Fibroblast of upper back skin (primary cell): ENCODE results near the gene MAP2K6.
"Not testable (repeated sequence)": the region's sequence is repeated elsewhere in the genome, so short reads cannot be mapped to it uniquely, and the experiment has no call there.

ENCODE experiments used
- DNase-seq: peaks from one replicate; pipeline ENCODE4 v3.0.0-alpha.2; 2013

MAP2K6 gene

DNA sequence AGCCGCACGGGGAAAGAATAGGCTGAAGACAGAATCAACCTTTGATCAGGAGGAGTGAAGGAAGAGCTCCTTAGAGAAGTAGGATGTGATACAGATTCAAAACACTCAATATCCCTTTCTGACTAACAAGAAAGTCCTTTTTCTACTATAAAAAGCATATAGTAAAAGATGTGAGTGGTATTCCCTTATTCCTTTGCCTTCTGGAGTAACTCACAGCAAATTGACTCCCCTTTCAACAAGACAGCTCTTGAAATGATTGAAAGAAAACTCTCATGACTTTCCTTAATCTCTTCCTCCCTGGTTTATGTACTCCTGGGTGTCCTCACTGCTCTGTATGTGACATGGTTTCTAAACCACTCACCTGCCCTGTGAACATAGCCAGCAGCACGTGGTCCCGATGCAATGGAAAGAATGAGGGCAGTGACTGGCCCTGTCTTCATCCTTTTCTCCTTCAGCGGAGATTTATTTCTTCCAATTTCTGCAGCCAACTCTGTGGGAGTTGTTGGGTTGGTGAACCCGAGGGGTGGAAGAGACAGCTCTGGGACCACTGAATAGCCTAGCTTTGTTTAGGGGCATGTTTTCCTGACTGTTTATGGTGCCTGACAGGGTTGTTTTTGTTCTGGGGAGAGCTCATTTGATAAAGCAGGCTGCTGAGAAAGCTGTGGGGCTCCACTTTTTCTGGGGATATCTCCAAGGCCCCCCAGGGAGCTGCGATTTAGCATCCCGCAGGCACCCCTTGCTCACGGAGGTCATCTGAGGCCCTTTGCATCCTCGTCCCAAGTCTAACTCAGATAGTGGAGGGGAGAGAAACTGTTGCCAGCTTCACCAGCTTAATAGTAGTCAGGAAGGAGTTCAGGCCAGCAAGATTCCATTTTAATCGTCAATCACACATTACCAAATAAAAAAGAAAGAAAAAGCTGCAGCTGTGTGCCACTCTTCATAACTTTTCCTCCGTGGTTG is 46.7 kb downstream of the MAP2K6 start:
- DNase-seq = no peak

DNA sequence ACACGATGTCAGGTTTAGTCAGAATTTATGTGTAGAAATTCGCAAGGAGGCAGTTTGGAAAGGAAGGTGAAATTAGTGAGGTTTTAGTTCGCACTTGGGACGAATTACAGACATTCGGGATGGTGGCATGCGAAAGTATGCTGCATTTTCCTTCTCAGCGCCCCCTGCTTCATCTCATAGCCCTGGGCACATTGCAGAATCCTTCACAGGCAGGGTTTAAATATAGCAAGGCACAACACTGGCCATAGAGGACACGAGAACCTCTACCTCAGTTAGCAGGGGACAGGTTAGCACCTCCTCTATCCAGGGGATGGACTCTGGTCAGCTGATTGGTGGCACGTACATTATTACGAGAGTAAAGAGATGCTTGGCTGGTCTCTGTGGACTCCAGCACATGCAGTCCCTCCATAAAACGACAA is 47.5 kb downstream of the MAP2K6 start:
- no peak for DNase-seq

DNA sequence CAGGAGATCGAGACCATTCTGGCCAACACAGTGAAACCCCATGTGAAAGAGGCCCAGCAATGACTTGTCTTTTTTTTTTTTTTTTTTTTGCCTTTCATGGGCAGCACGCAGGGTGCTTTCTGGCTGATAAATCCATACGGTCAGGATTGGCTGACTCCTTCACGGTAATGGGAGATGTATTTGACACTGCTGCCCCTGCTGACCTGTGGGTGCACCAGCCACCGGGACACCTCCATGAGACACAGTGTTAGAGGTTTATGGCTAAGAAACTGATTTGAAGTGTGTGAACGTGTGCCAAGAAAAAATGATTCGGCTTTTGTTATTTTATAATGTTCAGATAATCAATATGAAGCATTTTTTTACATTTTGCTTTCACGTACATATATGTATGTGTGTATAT is 48.4 kb downstream of the MAP2K6 start:
- no peak for DNase-seq

DNA sequence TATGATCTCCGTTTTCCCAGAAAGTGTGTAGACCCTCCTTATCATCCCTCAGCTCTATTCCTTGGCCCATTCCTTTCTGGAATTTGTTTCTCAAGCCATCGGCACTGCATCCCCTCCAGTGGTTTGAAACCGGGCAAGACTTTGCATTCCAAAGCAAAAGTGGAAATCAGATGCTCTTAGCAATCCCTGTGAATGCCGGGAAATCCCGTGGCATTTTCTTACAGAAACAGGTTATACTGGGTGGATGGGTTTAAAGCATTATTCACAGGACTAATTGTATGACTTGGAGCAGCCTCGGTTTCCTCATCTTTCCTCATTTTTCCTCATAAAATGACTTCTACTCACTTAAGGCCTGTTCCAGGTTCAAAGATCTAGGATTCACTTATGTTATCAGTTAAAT is 52.0 kb downstream of the MAP2K6 start:
- DNase-seq = no peak

DNA sequence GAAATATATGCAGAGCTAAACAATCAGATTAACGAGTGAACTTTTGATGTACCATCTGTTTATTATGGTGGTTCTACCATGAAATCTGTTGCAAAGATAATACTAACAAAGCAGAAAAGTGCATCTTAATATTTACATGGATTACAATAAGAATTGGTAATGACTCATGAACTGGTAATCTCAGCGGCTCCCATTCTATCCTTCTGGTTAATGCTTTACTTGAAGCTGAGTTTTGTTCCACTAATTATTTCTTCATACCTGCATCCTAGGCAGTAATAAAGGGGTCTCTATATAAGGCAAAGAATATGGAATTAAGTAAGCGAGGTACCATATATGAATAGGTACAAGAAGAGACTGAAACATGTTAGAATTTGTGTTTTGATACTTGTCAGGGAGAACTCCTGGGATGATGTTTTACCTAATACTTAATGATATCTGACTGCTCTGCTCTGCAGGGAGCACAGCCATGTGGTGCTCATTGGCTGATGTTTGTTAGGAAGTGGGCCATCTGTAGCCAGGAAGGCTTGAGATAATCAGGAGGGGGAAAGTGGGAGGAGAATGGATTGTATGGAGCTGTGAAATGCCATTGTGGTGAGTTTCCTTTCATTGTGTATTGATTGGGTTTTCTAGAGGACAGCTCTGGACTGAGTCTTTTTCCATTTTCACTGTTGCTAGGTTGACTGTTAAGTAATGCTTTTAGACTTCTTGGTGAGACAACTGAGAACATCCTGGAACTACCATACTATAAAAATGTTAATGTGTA is 52.6 kb downstream of the MAP2K6 start:
- peak; percentile 85 for DNase-seq

DNA sequence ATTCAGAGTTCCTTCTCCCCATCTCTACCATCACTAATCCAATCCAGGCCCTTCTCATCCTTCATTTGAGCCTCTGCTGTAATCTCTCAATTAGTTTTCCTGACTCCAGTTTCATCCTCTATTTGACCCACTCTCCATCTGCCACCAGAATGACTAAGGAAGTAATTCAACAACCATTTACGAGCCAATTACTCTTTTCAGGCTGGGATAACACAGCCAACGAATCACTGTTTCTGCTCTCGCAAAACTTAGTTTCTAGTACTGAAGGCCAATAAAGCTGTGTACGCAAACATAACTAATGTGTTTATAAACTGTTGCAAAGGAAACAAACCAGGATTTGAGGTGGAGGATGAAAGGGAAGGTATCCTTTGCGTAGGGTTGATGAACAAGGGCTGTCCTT is 53.7 kb downstream of the MAP2K6 start:
- no peak for DNase-seq

DNA sequence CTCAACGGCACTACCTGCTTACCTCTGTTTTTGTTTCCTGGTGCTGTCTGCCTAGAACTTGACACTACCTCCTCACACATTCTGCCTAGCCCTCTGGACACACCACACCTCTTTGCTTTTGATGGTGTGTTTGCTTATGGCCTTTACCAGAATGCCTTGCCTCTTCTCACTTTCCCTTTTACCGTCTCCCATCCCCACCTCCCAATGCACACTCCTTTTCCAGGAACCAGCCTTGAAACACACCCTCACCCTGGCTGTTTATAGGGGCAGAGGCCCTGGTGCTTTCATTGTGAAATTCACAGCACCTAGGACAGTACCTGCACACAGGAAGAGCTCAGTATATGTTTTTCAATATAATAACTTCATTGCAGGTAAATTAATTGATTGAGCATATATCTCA is 56.2 kb downstream of the MAP2K6 start:
- no peak for DNase-seq

DNA sequence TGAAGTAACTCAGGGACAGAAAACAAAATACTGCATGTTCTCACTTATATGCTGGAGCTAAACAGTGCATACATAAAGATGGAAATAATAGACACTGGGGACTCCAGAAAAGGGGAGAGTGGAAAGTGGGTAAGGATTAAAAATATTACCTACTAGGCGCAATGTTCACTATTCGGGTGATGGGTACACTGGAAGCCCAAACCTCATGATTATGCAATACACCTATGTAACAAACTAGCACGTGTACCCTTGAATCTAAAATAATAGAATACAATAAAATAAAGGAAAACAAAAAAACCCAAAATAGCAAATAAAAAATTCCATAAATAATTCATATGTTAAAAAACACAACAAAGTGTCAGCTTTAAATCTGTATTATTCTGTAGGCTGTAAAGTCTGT is 56.9 kb downstream of the MAP2K6 start:
- no peak for DNase-seq

DNA sequence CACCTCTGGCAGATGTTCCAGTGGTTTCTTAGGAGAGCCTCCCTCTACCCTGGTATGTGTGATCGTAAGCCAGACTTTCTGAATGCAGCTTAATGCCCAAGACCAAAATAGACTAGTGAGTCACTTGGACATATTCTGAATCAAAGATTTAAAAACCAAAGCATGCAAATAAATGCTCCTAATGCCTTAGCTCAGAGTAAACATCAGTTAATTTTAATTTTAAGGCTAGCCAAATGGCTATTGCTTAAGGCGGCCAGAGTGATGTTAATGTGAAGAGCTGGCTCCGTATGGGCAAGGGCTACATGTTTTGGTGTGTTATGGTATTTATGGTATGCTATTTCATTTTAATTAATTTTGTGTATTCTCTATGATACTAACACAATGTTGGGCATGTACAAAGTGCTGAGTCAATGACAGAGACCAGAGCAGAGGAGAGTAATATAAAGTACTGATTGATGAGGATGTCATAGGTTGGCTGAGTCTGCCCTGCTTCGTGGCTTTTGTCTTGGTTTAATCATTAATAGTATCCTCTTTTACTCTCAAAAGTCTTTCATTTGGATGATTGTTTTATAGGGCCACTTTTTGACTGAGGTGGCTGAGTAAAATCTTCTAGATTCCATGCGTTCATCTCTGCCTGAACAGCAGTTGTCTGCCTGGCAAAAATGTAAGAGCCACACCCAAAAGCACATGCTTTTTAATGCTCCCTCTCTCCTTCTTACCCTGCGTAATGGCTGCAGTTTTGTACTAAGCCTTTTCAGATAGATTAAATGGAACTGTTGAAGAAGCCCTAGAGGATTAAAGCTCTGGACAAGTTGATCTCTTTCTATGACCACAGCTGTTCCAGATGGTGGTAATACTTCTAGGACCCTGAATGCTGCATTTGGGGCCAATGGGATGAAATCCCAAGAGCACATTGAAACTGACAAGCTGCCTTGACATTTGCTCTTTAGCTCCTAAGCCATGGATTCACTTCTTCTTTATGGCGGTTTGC is 59.6 kb downstream of the MAP2K6 start:
- DNase-seq = peak; percentile 62

DNA sequence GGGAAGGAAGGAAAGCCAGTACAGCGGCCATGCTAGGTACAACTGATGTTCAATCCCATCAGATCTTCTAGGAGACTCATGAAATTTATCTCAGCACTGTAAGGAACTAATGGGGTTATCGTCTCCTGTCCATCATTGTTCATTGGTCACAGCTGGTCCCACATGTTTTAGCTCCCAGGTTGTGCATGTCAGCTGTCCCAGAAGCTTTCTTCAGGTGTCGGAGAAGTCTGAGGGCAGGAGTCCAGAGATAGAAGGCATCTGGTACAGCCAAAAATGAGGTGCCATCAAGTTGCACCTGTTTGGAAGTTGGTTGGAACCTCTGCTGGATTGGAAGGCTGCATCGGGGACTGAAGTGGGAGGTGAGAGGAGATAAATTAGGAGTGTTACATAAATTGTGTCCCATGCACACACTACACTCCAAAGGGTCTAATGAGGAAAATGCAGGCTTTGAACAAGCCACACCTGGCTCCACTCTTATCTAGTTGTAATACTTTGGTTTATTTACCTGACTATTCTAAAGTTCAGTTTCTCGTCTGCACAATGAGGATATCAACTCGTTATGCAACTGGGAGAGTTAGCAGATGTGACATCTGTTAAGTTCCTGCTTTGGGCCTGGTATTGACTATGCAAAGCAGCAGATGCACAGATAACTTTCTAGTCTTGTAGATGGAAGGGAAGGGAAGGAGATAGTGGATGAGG is 62.9 kb downstream of the MAP2K6 start:
- DNase-seq = no peak

DNA sequence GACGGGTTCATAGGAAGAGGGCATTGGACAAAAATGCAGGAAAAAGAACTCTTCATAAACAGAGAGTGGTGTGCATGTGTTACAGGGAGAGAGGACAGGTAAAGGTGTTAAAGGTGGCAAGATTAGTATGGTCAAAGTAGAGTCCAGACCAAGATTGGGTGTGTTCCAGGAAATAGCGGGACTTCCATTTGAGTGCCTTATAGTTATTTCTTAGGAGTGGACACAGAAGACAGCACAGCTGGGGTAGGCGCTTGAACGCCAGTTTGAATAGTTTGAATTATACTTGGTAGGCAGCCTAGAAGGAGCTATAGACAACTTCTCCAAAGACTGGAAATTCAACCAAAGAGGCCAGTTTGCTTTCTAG is 63.4 kb downstream of the MAP2K6 start:
- no peak for DNase-seq

DNA sequence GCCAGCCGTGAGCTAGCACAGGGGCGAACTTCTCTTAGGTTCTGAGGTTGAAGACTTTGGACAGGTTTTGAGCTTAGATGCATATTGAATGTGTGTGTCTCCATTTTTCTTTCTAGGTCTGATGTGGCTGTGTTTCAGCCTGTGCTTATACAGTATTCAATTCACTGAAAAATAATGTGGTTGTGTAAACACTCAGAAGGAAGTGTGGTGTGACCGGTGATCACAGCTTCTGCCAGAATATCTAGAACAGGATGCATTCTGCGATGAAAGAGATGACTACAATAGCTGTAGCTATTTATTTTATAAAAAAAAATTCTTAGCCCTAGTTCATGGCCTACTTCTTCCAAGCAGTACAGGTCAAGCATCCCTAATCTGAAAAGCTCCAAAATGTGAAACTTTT is 64.4 kb downstream of the MAP2K6 start:
- no peak for DNase-seq

DNA sequence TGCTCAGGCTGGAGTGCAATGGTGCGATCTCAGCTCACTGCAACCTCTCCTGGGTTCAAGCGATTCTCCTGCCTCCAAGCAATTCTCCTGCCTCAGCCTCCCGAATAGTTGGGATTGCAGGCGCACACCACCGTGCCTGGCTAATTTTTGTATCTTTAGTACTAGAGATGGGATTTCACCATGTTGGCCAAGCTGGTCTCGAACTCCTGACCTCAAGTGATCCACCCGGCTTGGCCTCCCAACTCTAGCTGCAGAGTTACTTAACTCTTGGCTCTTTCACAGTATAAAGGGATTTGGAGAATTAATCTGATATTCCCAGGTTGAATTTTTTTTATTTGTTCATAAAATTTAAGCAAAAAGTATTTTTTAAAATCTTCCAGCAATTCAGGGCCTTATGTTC is 65.3 kb downstream of the MAP2K6 start:
- not testable (repeated sequence) for DNase-seq

DNA sequence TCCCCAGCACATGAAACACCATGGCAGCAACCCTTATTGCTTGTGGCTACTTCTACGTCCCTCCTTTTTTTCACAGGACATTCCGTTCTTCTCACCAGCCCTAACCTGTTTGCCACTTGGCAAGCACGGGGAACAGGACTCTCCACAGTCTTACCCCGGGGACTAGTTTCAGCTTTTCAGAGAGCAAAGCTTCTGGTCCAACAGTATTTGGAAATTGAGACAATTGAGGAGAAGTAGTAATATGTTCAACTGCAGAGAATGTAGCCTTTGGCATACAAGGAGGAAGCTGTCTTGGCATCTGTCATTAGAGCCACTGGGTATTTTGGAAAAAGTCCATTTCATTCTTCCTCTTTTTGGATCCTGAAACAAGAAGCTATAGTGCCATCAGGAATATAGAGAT is 65.7 kb downstream of the MAP2K6 start:
- DNase-seq = no peak

DNA sequence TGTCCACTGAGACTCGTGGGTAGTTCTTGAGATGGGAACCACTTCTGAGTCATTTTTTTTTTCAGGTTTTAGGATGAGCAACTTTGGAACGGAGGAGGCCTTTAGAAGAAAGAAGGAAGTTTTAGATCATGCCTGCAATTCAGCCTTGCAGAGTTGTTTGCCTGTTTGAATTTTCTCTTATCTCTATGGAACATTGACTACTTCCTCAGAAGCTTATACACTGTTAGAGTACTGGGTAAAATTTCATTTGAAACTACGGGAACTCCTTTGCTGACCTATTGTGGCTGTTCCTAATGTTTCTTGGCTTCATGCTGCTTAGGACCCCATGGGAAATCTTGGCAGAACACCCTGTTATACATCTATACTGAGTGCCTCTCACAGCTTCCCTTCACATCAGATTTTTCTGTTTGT is 70.8 kb downstream of the MAP2K6 start:
- no peak for DNase-seq

DNA sequence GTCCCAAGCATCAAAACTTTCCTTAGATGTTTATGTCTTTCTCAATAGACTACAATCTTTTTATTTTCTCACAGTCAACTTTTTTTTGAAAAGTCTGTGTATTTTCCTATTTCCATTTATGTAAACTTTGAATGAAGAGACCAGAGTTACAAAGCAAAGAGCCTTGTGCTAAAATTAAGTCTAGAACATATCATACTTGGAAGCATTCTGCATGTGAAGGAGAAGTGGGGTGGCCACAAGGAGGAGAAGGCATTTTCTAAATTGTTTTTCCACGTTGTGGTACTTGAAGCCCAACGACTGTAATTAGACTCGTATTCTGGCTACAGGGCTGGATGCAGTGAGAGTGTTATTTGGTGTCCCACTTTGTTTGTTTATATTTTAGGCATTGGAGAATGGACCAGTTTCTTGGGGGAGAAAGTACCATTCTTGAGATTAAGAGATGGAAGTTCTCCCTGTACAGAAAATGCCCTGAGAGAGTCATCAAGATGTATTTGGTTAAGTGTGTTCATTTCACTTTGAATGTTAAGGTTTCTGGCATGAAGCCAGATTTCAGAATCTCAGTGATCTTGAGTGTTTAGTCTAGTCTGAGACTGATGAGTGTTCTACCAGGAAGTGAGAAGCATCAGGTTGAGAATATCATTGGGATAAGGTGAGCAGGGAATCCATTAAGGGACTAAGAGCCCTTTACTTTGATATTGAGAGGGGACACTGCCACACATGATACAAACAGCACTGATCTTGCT is 71.6 kb downstream of the MAP2K6 start:
- peak; percentile 48 for DNase-seq

DNA sequence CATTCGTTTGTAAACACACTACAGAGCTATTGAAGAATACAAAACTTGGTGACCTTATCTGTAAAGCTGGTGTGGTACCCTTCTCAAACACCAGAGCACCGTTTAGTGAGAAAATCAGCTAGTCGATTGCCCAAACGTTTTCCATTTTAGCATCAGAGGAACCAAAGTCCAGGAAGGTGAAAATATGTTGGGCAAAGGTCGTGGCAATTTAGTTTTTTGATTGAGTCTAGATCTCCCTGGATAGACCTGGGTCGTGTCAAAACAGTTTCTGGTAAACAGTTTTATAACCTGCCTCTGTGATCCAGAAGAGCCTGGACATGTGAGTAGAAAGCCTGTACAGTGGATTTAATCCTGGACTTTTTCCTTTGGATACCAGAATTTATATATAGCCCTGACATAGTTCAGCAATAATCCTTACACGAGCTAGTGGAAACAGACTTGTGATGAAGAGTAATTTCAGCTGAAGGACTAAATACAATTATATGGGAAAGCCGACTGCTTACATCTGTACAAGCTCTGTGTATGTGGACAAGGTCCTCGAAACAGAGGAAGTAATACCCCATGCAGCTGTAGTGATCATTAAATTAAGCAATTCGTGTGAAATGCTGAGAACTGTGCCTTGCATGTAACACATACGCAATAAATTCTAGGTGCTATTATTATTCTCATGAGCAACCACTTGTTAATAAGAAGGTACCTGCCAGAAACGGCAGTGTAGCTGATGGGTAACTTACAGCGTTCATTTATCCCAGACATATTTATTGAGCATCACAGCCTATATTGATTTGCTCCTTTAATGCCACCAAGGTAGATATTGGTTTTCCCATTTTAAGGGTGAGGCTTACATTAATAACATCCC is 72.5 kb downstream of the MAP2K6 start:
- no peak for DNase-seq

DNA sequence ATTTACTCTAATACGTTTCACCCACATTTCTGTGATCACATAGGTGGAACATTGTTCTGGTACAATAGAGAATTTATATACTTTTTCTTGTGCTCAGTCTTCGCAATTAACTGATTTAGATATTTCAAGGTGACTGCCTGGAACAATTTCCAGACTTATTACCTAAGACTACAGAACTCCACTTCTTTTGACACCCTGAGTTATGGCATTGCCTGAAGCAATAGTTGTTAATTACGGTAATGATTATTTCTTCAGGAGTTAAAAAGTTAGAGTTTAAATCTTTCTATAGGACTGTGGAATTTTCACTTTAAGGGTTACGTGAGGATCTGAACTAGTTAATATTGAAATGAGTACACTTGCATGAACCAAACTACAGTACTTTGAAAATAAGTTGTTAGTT is 74.8 kb downstream of the MAP2K6 start:
- DNase-seq = no peak

DNA sequence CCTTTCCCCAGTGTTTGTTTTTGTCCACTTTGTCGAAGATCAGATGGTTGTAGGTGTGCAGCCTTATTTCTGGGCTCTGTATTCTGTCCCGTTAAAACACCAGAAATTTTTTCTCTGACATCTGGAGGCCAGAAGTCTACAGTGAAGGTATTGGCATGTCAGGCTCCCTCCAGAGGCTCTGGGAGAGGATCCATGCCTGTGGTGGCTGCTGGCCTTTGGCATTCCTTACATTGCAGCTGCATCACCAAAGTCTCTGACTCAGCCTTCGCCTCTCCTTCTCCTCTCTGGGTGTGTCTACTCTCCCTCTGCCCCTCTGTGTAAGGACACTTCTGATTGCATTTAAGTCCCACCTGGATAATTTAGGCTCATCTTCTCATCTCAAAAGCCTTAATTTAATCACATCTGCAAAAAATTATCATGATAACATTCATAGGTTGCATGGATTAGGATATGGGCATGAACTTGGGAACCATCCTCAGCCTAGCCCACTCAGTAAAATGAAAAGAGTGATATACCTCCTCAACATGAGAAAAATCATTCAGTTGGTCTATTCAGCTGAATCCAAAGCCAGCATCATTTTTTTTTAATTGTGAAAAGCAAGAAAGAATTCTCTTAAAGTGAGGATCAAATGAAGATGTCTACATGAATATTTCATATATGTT is 78.0 kb downstream of the MAP2K6 start:
- DNase-seq = peak; percentile 94

DNA sequence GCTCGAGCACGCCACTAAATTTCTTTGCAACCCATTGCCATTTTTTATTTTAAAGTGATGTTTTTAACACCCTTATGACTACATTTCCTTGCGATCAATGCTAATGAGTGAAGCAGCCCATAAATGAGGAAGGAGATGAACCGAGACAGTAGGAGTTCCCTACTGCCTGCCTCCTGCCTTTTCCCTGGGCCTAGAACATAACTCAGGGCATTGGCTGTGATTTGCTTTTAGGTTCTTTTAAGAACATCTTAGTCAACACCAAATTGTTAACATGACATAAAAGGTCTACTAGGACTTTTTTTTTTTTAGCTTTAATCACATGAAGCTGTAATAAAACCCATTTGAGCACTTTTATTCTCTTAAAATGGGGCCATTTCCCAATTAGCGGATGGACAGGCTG is 81.3 kb downstream of the MAP2K6 start:
- DNase-seq = no peak
